Measurements from ENCODE around the gene FGF8.

GRCh38 chr10:101732096-101732495 is 43.8 kb downstream of the FGF8 start:
- TF ChIP-seq TAF1 (IDR thresholded peaks at IDR 0.05; ENCODE audit: low read depth, low read length), result no peak
- TF ChIP-seq, protein P1, sequence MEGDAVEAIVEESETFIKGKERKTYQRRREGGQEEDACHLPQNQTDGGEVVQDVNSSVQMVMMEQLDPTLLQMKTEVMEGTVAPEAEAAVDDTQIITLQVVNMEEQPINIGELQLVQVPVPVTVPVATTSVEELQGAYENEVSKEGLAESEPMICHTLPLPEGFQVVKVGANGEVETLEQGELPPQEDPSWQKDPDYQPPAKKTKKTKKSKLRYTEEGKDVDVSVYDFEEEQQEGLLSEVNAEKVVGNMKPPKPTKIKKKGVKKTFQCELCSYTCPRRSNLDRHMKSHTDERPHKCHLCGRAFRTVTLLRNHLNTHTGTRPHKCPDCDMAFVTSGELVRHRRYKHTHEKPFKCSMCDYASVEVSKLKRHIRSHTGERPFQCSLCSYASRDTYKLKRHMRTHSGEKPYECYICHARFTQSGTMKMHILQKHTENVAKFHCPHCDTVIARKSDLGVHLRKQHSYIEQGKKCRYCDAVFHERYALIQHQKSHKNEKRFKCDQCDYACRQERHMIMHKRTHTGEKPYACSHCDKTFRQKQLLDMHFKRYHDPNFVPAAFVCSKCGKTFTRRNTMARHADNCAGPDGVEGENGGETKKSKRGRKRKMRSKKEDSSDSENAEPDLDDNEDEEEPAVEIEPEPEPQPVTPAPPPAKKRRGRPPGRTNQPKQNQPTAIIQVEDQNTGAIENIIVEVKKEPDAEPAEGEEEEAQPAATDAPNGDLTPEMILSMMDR (IDR thresholded peaks at IDR 0.05; ENCODE audit: control extremely low read depth in 1 of 3, insufficient read depth in 1 of 3, low read depth in 1 of 3, low read length in 3 of 3), result no peak
- TF ChIP-seq CHD2 (IDR thresholded peaks at IDR 0.05; ENCODE audit: low read length), result no peak

Data from H1 (cell line).